Measurements from ENCODE around the gene PARG. TPM values are rescaled to one million over a fixed set of nuclear protein-coding genes. Genes with fewer than 3 reads are reported as not detected.

The PARG gene
- polyA plus RNA-seq, 1 donor (not counting 4 experiments of a cell fraction or from before 2014, with no cell fraction given) = 18.6 TPM

DNA sequence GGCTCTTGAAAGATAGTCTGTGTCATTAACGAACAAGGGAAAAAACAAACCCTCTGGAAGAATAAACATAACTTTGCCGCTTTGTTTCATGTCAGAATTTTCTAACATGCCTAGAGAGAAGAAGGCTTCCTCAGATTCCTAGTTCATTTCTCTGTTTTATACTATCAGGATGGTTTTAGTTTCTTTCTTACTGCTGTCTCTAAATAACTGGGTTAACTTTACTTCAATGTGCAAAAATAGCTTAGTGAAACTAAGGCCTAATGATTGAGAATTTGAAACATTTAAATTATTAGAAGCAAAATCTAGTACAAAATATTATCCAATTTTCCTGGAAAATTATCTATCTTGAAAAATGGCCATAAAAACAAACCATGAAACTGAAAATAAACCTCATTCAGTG lies 107.6 kb downstream of the PARG start:
- Histone ChIP-seq H3K79me2 (ENCODE audit: control insufficient read depth, insufficient read depth, low read length) (no peaks in the 10 kb centered on the region), H3K4me3 (ENCODE audit: control insufficient read depth in 2 of 3, extremely low read depth in 1 of 3, insufficient read depth in 2 of 3, low read depth in 1 of 3, low read length in 3 of 3) (no peak overlapping the region), H3K9me3 (ENCODE audit: control insufficient read depth, low read depth, low read length) (no peaks in the 10 kb centered on the region), H4K20me1 (ENCODE audit: control insufficient read depth, extremely low read depth, insufficient read depth, low read length) (no peaks in the 10 kb centered on the region), H3K4me1 (ENCODE audit: control insufficient read depth, extremely low read depth, insufficient read depth, low read length) (no peaks in the 10 kb centered on the region), H3K9me1 (ENCODE audit: control insufficient read depth, extremely low read depth, insufficient read depth, low read length) (no peaks in the 10 kb centered on the region), H3K27me3 (ENCODE audit: control insufficient read depth, extremely low read depth, insufficient read depth, low read length) (no peaks in the 10 kb centered on the region), H3K4me2 (ENCODE audit: control insufficient read depth, extremely low read depth, insufficient read depth, low read depth, low read length) (no peak overlapping the region), H3K9ac (ENCODE audit: control insufficient read depth, extremely low read depth, insufficient read depth, low read length) (no peak overlapping the region), H2AFZ (ENCODE audit: control insufficient read depth, low read length) (no peak overlapping the region), H3K27ac (ENCODE audit: control insufficient read depth, insufficient read depth, low read length) (no peak overlapping the region), H3K36me3 (ENCODE audit: control insufficient read depth in 2 of 2, extremely low read depth in 1 of 2, insufficient read depth in 2 of 2, low read length in 2 of 2) (peaks cover 3 to 5% of the 10 kb centered on the region in 2 experiments)
- no peak for DNase-seq (ENCODE audit: low read depth, low spot score)
- no peak for FAIRE-seq
- TF ChIP-seq, protein P1, sequence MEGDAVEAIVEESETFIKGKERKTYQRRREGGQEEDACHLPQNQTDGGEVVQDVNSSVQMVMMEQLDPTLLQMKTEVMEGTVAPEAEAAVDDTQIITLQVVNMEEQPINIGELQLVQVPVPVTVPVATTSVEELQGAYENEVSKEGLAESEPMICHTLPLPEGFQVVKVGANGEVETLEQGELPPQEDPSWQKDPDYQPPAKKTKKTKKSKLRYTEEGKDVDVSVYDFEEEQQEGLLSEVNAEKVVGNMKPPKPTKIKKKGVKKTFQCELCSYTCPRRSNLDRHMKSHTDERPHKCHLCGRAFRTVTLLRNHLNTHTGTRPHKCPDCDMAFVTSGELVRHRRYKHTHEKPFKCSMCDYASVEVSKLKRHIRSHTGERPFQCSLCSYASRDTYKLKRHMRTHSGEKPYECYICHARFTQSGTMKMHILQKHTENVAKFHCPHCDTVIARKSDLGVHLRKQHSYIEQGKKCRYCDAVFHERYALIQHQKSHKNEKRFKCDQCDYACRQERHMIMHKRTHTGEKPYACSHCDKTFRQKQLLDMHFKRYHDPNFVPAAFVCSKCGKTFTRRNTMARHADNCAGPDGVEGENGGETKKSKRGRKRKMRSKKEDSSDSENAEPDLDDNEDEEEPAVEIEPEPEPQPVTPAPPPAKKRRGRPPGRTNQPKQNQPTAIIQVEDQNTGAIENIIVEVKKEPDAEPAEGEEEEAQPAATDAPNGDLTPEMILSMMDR (optimal IDR thresholded peaks at IDR 0.05 in 1 of 3, IDR thresholded peaks at IDR 0.05 in 1 of 3, conservative IDR thresholded peaks at IDR 0.05 in 1 of 3; ENCODE audit: extremely low read depth in 1 of 3, insufficient read depth in 2 of 3, low read length in 3 of 3) = no peak
- no peak for TF ChIP-seq EZH2 (IDR thresholded peaks at IDR 0.05; ENCODE audit: low read length)
- dilution Hi-C loops (cut with MboI; ENCODE audit: extremely low pct_ligation_motif_present, low sequenced_read_pairs) = no loop called here

GRCh38 chr10:49833168-49833567 lies 108.7 kb downstream of the PARG start:
- H3K27me3 ChIP-seq (ENCODE audit: control insufficient read depth, extremely low read depth, insufficient read depth, low read length) = no peaks in the 10 kb centered on the region
- dilution Hi-C loops (cut with MboI; ENCODE audit: extremely low pct_ligation_motif_present, low sequenced_read_pairs) = no loop called here
- FAIRE-seq (no peak), DNase-seq (ENCODE audit: low read depth, low spot score) (no peak)
- no peak for TF ChIP-seq EZH2 (IDR thresholded peaks at IDR 0.05; ENCODE audit: low read length)
- TF ChIP-seq, protein P1 (optimal IDR thresholded peaks at IDR 0.05 in 1 of 3, IDR thresholded peaks at IDR 0.05 in 1 of 3, conservative IDR thresholded peaks at IDR 0.05 in 1 of 3; ENCODE audit: extremely low read depth in 1 of 3, insufficient read depth in 2 of 3, low read length in 3 of 3) = no peak
- no peak overlapping the region for H3K27ac ChIP-seq (ENCODE audit: control insufficient read depth, insufficient read depth, low read length)
- H3K9me1 ChIP-seq (ENCODE audit: control insufficient read depth, extremely low read depth, insufficient read depth, low read length) = no peaks in the 10 kb centered on the region
- H3K4me2 ChIP-seq (ENCODE audit: control insufficient read depth, extremely low read depth, insufficient read depth, low read depth, low read length) = no peak overlapping the region
- no peak overlapping the region for H3K9ac ChIP-seq (ENCODE audit: control insufficient read depth, extremely low read depth, insufficient read depth, low read length)
- H3K79me2 ChIP-seq (ENCODE audit: control insufficient read depth, insufficient read depth, low read length) = no peaks in the 10 kb centered on the region
- H2AFZ ChIP-seq (ENCODE audit: control insufficient read depth, low read length) = no peak overlapping the region
- H3K4me3 ChIP-seq (ENCODE audit: control insufficient read depth in 2 of 3, extremely low read depth in 1 of 3, insufficient read depth in 2 of 3, low read depth in 1 of 3, low read length in 3 of 3) = no peak overlapping the region
- H3K4me1 ChIP-seq (ENCODE audit: control insufficient read depth, extremely low read depth, insufficient read depth, low read length) = no peaks in the 10 kb centered on the region
- peaks cover 3 to 5% of the 10 kb centered on the region in 2 experiments for H3K36me3 ChIP-seq (ENCODE audit: control insufficient read depth in 2 of 2, extremely low read depth in 1 of 2, insufficient read depth in 2 of 2, low read length in 2 of 2)
- no peaks in the 10 kb centered on the region for H3K9me3 ChIP-seq (ENCODE audit: control insufficient read depth, low read depth, low read length)
- H4K20me1 ChIP-seq (ENCODE audit: control insufficient read depth, extremely low read depth, insufficient read depth, low read length) = no peaks in the 10 kb centered on the region
